ENCODE data around the gene GIMD1.
A peak's percentile ranks its signal among the peaks of the same experiment; 100 is the strongest.
"Not testable (repeated sequence)": the region's sequence is repeated elsewhere in the genome, so short reads cannot be mapped to it uniquely, and the experiment has no call there.

Gene GIMD1

DNA sequence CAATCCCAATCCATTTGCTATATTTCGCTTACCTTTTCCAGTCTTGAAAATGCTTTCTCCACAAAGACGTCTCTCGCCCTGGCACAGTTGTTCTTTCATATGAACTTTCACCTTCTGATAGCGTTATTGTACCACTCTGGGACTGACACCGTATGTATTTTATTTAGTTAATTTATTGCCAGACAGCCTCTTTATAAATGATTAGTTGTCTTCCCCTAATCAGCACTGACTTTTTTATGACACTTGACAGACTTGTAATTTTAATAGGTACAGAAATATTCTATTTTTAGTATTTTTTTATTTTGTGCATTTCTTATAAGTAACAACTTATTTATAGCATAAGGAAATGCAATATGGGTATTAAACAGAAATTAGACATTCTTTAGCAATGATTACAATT lies at the start of gene GIMD1:
Gene GIMD1, minus strand, starts transcription at position 101 of the 400 bp plus-strand sequence. CDS start 1,343 bp downstream, outside the sequence.
- no peak for DNase-seq (ENCODE audit: low spot score)

DNA sequence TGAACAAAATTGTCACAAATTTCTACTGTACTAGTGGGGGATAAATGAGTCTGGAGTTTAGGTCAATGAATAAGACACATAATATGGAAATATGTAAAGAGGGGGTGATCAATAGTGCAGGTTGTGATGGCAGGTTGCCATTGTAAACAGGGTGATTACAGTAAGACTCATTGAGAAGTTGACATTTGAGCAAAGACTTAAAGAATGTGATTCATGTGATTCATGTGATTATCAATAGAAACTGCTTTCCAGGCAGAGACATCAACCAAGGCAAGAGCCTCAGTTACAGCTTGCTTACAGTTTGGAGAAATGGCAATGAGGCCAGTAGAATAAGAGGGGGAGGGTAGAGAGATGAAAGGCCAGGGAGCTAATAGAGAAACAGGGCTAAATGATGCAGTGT lies 45.8 kb upstream of the GIMD1 start:
- no peak for DNase-seq (ENCODE audit: low spot score)

DNA sequence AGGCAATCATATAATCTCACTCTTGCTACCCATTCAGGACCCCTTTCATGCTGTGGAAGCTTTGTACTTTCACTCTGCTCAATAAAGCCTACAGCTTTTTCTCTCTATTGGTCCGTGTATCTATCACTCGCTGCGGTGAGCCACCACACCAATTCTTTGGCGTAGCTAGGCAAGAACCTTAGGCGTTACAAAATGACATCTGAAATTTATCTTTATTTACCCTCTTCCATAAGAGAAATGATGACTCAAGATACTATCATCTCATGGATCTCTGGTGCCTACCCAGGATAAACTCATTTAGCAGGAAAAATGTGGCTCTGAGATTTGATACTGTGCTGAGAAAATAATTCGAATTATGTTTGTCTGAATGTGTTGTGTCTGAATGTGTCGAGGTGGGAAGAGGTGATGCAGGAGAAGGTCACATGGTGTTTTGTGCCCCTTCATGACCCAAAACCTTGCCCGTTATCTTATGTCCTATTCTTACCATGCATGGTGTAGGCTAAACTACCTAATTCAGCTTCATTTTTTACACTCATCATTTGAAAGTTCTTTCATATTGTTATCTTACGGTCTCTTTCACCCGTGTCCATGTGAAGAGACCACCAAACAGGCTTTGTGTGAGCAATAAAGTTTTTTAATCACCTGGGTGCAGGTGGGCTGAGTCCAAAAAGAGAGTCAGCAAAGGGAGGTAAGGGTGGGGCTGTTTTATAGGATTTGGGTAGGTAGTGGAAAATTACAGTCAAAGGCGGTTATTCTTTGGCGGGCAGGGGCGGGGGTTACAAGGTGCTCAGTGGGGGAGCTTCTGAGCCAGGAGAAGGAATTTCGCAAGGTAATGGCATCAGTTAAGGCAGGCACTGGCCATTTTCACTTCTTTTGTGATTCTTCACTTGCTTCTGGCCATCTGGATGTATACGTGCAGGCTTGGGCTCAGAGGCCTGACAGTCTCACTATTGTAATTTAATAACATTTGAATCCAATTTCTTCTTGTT lies 41.6 kb upstream of the GIMD1 start:
- DNase-seq (ENCODE audit: low spot score) = no peak

DNA sequence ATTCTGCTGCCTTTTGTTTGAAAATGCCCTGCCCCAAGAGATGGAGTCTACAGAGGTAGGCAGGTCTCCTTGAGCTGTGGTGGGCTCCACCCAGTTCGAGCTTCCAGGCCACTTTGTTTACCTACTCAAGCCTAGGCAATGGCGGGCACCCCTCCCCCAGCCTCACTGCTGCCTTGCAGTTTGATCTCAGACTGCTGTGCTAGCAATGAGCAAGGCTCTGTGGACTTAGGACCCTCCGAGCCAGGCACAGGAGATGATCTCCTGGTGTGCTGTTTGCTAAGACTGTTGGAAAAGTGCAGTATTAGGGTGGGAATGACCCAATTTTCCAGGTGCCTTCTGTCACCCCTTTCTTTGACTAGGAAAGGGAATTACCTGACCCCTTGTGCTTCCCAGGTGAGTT lies 39.4 kb upstream of the GIMD1 start:
- not testable (repeated sequence) for DNase-seq (ENCODE audit: low spot score)

DNA sequence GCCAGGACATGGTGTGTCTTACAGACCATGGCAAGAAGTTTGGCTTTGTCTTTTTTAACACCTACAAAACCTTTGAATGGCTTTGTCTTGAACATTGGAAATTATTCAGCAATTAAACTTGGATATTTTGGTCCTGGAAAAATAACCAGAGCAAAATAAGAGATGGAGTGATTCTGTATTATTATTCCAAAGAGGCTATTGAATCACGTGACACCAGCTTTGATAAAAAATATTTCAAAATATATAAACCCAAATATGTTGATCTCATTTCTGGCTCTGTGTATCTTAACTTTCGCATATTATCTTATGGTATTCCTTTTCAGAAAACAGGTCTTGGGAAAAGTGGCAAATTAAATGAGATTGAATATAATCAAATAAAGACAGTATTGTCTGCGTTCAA lies 32.6 kb upstream of the GIMD1 start:
- DNase-seq (ENCODE audit: low spot score) = no peak

DNA sequence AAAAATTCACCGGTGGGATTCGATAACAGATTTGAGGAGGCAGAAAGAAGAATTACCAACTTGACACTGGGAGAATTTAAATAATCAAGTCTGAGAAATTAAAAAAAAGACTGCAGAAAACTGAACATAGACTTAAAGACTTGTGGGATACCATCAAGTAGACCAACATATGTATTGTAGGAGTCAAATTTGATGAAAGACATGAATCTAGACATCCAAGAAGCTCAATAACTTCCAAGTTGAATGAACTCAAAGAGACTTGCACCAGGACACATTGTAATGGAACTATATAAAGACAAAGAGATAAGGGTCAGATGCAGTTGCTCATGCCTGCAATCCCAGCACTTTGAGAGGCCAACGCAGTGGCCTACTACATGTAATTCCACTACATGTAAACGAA lies 30.3 kb upstream of the GIMD1 start:
- DNase-seq (ENCODE audit: low spot score) = not testable (repeated sequence)

DNA sequence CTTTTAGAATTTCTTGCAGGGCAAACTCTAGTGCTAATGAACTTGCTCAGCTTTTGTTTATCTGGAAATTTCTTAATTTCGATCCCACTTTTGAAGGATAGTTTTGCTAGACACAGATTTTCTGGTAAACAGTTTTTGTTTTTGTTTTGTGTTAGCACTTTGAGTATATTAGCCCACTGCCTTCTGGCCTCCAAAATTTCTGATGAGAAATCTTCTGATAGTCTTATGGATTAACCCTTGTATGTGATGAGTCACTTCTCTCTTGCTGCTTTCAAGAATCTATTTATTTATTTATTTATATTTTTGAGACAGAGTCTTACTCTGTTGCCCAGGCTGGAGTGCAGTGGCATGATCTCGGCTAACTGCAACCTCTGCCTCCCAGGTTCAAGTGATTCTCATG lies 27.0 kb upstream of the GIMD1 start:
- DNase-seq (ENCODE audit: low spot score) = no peak

DNA sequence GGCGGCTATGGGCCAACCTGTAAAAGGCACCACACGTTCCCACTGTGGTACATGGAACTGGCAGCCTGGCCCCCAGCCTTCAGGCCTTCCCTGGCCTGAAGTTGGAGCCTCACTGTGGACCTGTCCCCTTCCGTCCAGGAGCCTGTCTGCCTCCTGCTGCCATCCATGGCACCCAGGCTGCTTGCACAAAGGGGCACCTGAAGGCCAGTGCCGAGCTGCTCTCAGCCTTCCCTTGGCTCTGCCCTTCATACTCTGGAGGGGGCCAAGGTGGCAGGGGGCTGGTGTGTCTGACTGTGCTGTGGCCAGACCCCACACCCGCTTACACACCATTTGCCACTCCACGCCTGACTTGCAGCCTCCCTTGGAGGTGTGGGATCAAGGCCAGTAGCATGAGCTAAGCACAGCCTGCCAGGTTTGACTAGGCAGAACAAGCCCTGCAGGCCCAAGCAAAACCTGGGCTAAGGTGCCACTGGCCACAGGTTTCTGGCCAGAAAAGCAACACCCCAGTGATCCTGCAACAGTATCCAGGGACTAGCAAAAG lies 17.3 kb upstream of the GIMD1 start:
- no peak for DNase-seq (ENCODE audit: low spot score)

DNA sequence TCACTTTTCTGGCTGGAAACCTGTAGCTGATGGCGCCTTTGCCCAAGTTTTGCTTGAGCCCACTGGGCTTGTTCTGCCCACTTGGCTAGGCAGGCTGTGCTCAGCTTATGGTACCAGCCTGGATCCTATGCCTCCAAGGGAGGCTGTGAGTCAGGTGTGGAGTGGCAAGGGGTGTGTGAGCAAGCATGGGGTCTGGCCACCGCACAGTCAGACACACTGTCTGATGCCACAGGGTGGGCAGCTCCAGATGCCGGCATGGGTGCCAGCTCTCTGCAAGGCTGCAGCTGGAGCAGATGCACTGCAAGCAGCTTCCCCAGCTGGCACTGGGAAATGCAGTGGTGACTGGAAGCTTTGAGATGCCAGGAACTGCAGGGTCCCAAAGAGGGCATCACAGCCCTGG lies 16.3 kb upstream of the GIMD1 start:
- no peak for DNase-seq (ENCODE audit: low spot score)

DNA sequence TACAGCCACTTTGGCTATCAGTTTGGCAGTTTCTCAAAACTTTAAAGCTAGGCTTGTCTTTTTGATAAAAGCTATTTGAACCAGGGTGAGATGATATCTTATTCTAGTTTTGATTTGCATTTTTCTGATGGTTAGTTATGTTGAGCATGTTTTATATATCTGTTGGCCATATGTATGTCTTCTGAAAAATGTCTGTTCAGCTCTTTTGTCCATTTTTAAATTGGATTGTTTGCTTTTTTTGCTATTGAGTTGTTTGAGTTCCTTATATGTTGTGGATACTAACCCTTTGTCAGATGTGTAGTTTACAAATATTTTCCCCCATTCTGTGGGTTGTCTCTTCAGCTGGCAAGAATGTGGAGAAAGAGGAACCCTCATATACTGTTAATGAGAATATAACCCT lies 11.6 kb upstream of the GIMD1 start:
- DNase-seq (ENCODE audit: low spot score) = no peak

DNA sequence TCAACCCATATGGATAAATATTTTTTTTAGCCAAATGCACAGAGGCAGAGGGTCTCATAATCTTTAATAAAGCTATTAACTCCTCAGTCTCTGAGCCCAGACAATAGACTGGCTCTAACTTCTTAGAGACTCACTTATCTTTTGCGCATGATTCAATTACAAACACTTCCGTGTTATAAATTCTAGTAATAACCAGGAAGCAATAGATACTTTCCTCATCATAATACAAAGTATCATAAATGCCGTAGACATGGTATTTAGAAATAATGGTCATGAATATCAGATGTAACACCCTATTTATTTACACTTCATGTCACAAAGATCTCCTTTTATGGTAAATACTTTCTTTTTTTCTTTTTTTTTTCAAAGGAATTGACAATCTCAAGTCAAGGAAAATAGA lies 4.4 kb upstream of the GIMD1 start:
- DNase-seq (ENCODE audit: low spot score) = no peak

DNA sequence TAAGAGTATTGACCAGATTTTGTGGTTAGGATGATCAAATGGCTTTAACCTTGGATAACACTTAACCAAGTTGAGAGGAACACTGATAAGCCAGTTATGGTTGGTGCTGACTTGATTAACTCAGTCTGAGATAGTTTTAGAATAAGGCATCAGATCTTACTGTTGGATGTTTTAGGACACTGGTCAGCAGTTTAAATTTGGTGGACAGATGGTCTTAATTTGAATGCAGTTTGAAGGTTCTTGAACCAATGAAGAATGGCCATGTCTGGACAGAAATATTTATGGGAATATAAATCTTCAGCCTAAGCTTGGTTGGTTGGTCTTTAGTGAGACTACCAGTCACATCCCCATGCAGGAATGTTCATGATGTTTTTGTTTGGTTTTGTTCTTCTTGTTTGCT lies 2.6 kb upstream of the GIMD1 start:
- peak; percentile 3 for DNase-seq (ENCODE audit: low spot score)

DNA sequence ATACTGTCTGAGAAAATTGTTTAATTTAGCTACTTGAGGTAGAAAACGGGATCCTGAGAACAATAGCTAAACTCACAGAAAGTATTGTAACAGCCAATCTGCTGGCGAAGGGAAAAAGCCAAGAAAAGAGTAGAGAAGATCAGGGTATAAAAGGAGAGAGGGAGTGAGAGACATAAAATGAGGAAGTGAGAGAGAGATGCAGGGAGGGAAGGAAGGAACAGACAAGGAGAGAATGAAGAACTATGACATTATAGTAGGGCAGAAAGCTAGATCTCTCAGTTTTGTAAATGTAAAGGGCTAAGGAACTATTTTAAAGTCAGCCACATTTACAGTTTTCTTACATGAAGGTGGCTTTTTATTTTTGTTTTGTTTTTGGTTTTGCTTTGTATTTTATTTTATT lies 1.6 kb upstream of the GIMD1 start:
- no peak for DNase-seq (ENCODE audit: low spot score)

DNA sequence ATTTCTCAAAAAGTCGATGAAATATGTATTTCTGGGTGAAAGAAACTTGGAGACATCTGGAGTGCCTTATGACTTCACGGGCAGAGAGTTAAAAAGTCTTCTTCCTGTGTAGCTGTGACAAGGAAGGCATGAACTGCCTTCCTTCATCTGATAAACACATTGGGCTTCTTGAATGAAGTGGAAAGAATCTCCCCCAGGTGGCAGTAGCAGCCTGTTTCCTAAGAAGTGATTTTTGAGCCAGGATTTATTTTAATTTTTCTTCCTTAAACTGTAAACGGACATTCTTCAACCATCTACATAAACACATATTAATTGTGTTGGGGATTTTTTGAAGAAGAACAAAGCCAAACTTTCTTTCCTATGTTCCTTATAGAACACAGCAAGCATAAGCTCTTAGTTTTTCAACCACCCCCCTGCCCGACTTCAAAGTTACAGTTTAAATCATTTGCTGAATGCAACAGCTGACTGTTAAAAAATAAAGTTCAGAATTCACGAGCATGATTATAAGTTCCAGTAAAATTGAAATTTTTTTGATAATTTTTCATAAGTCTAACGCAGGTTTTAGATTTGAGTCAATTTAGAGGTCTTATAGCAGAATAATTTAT lies 980 bp upstream of the GIMD1 start:
- DNase-seq (ENCODE audit: low spot score) = peak; percentile 69

DNA sequence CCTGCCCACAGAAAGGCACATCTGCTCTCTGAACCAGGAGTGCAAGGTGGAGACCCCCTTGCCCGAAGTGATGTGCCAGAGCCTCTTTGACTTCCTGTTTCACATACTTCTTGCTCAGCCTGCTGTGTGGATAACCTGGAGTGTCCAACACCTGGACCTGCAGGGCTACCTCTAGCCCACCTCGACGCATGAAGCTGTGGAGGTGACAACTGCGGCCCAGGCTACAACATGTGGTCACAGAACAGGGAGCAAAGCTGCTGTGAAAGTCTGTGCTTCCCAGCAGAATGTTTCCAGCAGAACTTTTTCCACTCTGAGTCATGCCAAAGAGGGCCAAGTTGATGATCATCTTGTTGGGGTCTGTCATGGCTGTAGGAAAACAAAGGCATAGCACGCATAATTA lies 1.5 kb downstream of the GIMD1 start:
- no peak for DNase-seq (ENCODE audit: low spot score)

DNA sequence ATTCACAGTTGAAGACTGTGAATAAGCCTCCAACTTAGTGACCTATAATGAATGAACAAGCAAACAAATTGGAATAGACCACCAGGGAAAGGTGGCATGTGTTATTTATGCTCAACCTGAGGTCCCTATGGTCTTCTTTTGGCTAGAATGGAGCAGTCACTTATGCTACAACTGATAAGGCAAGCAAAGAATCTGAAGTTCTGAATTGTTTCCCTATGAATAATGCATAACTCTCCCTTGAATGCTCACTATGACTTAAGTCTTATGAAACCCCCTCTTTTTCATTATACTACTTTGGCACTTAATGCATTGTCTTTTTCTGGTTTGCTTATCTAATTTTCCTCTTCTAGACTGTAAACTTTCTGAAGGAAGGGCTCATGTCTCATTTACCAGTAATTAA lies 2.6 kb downstream of the GIMD1 start:
- peak; percentile 20 for DNase-seq (ENCODE audit: low spot score)

DNA sequence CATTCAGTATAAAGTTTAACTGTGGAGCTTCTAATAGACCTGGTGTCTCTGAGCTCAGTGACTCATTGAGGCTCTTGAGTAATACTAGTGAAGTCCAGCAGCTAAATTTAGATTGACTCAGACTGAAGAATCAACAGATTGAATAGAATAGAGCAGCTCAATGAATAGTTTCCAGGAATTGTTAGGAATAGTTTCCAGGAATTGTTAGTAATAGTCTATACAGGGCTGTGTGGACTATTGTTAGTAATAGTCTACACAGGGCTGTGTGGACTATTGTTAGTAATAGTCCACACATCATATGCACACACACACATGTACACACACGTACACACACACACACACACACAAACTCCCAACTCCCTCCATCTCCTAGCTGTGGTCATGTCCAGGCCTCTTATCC lies 3.0 kb downstream of the GIMD1 start:
- DNase-seq (ENCODE audit: low spot score) = peak; percentile 73

DNA sequence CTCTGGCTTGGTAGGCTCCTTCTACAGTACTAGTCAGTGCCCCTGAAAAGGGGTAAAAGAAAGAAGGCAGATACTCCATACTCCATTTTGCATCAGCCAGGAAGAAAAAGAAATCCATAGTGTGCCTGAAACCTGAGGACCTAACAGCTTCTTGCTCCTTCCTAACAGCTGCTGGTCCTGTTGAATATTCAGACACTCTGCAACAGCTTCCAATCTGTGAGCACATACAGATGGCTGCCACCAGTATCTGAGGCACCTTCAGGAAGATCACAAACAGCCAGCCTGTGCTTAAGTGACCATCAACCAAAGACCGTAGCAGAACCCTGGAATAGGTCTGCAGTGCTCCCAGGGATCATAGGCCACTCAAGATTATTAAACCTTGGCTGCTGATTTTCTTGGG lies 4.3 kb downstream of the GIMD1 start:
- no peak for DNase-seq (ENCODE audit: low spot score)

DNA sequence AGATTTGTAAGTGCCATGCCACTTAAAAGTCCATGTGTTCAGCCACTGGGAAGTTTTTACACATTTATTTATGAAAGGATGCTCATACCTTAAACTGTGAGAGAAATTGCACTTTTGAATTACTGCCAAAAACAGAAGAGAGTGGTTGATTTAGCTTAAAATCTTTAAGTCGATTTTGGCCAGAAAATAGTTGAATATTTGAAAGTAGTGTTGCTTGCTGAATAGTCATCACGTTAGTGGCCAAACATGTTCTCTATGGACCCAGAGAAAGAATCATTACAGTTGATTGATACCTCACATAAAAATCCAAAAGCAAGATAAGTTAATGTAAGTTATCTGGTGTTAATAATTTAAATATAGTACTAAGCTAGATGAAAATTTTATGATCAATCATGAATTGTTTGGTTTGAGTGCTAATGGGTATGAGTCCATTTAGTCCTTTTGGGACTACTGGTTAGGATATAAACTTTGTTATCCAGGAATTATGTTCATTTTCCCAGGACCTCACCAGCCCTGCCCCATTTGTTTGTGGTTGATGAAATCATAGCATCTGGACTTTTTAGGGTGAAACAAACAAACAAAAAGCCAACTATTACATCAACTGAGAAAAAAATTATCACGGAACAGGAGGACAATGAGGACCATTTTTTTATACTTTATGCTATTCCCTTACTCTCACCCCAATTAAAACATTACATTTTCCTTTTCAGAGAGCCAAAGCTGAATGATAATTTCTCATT lies 6.3 kb downstream of the GIMD1 start:
- DNase-seq (ENCODE audit: low spot score) = no peak

DNA sequence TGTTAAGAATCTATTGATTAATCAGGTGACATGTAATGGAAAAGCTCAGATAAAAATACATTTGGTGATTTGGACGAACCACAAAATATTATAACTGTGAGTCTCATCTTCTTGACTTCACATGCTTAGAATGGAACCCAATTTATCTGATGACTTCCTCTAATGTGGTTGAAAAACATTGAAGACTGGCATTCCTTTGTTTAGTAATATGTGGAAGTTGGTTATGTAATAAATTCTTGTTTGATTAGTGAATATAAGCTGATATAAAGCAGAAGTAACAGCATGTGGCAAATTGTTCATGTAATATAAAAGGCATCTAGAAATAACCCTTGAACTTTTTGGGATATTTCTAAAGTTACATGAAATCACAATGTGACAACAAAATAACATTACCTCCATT lies 9.7 kb downstream of the GIMD1 start:
- peak; percentile 49 for DNase-seq (ENCODE audit: low spot score)

DNA sequence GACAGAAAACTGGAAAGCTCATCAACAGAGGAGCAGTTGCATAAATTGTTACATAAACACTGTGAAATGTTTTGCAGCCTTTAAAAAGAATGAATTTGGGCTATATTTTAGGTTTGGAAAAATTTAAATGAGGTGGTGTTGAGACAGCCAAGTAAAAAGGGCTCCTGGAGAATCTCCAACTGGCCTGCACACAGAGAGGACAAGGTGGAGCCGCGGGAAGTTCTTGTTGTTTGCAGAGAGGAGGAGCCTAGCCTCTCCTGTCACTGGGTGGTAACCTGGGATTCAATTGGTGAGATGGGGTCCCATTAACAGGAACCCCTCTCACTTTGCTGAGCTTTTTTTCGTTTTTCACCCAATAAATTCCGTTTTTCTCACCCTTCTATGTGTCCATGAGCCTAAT lies 13.4 kb downstream of the GIMD1 start:
- DNase-seq (ENCODE audit: low spot score) = no peak

DNA sequence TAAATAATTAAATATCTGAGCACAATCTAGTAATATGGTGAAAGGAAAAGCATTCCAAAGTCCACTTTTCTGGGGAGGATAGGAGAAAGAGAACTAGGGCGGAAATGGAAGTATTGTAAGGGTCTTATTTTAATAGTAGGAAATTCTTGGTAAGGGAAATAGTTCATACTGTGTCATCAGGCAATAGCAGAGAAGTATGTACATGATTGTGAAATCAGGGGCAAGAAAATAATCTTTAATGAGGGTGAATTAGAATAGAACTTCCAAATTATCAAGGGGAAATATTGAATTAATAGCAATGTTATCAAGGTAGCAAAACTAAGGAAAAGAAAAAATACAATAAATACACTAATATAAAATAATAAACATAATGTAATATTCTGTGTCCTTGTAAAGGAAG lies 14.8 kb downstream of the GIMD1 start:
- no peak for DNase-seq (ENCODE audit: low spot score)

DNA sequence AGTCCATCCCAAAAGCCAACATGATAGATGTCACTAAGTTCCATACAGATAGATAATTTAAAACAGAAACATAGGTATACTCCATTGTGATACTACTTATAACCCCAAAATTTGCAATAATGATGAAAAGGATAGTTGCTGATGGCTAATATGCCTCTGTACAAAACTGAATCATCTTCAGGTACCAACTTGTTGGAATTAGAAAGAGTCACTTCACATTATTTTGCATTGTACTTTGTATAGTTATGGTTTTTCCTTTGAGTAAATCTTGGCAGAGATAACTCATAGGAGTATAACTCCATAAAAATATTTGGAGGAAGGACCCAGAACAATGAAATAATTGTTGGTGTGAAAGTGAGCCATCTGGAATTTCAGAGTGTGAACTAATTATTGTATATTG lies 17.6 kb downstream of the GIMD1 start:
- no peak for DNase-seq (ENCODE audit: low spot score)

Measured in GM03348 (cell line).